ENCODE results near the gene LSM12. TPM values are rescaled to one million over a fixed set of nuclear protein-coding genes. Genes with fewer than 3 reads are reported as not detected.

LSM12 gene
- total RNA-seq, 2 donors from 2014 or later: 24.9 to 30.8 TPM

- H3K36me3 ChIP-seq: peaks cover 3% of the 10 kb centered on the region
- ATAC-seq (ENCODE audit: insufficient number of reproducible peaks, low FRiP score, low read depth): no peak
- no peaks in the 10 kb centered on the region for H3K9me3 ChIP-seq
- DNase-seq (ENCODE audit: low spot score): no peak
- no peak overlapping the region for H3K27ac ChIP-seq
- no peak overlapping the region for H3K4me3 ChIP-seq
- TF ChIP-seq, protein P1, sequence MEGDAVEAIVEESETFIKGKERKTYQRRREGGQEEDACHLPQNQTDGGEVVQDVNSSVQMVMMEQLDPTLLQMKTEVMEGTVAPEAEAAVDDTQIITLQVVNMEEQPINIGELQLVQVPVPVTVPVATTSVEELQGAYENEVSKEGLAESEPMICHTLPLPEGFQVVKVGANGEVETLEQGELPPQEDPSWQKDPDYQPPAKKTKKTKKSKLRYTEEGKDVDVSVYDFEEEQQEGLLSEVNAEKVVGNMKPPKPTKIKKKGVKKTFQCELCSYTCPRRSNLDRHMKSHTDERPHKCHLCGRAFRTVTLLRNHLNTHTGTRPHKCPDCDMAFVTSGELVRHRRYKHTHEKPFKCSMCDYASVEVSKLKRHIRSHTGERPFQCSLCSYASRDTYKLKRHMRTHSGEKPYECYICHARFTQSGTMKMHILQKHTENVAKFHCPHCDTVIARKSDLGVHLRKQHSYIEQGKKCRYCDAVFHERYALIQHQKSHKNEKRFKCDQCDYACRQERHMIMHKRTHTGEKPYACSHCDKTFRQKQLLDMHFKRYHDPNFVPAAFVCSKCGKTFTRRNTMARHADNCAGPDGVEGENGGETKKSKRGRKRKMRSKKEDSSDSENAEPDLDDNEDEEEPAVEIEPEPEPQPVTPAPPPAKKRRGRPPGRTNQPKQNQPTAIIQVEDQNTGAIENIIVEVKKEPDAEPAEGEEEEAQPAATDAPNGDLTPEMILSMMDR (IDR thresholded peaks at IDR 0.05): no peak
- peaks cover 14 to 18% of the 10 kb centered on the region in 2 donors for H3K4me1 ChIP-seq (ENCODE audit: control insufficient read depth in 1 of 2, low read depth in 2 of 2)
- H3K27me3 ChIP-seq (replicated peaks; ENCODE audit: insufficient read depth): no peaks in the 10 kb centered on the region
These were observed 53.6 kb downstream of the LSM12 start for GRCh38 chr17:44012874-44013273.

DNA sequence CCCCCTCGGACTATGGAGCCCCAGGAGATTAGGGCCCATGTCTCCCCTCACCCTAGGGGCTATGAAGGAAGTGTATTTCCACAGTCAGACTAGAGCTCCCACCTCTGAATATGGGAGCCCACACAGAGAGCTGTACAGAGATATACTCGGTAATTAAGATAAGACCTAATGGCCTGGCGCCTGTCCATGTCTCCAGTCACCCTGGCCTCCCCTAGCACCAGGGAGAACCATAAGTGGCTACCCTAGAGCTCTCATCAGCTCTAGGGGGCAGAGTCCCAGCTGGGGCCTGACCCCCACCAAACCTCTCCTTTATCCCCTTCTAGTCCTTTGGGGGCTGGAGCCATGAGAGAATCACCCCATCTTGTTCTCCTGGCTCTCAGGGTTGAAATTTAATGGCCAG, 54.1 kb downstream of the LSM12 start:
- peaks cover 3% of the 10 kb centered on the region for H3K36me3 ChIP-seq
- TF ChIP-seq, protein P1 (IDR thresholded peaks at IDR 0.05): no peak
- no peaks in the 10 kb centered on the region for H3K9me3 ChIP-seq
- no peak overlapping the region for H3K27ac ChIP-seq
- H3K4me3 ChIP-seq: no peak overlapping the region
- ATAC-seq (ENCODE audit: insufficient number of reproducible peaks, low FRiP score, low read depth) (no peak), DNase-seq (ENCODE audit: low spot score) (no peak)
- H3K27me3 ChIP-seq (replicated peaks; ENCODE audit: insufficient read depth): no peaks in the 10 kb centered on the region
- peaks cover 19 to 23% of the 10 kb centered on the region in 2 donors for H3K4me1 ChIP-seq (ENCODE audit: control insufficient read depth in 1 of 2, low read depth in 2 of 2)

DNA sequence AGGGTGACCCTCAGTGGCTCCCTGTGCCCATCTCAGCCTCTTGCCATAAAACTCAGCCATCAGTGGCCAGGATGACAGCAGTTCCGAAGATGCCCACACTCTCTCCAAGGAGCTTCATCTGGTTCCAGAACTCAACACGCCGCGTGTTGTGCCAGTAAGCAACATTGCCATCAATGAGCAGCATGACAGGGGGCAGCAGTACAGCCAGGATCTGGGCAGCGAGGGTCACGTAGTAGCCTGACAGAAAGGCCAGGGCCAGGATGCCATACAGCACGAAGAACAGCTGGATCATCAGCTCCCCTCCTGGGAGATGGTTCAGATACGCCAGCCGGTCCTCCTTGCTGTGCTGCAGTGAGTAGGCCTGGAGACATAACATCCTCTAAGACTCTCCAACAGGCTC, 54.6 kb downstream of the LSM12 start:
- peaks cover 3% of the 10 kb centered on the region for H3K36me3 ChIP-seq
- H3K27me3 ChIP-seq (replicated peaks; ENCODE audit: insufficient read depth): no peaks in the 10 kb centered on the region
- ATAC-seq (ENCODE audit: insufficient number of reproducible peaks, low FRiP score, low read depth): no peak
- no peak for DNase-seq (ENCODE audit: low spot score)
- peaks cover 21 to 28% of the 10 kb centered on the region in 2 donors for H3K4me1 ChIP-seq (ENCODE audit: control insufficient read depth in 1 of 2, low read depth in 2 of 2)
- TF ChIP-seq, protein P1 (IDR thresholded peaks at IDR 0.05): no peak
- H3K4me3 ChIP-seq: no peak overlapping the region
- H3K9me3 ChIP-seq: no peaks in the 10 kb centered on the region
- no peak overlapping the region for H3K27ac ChIP-seq

DNA sequence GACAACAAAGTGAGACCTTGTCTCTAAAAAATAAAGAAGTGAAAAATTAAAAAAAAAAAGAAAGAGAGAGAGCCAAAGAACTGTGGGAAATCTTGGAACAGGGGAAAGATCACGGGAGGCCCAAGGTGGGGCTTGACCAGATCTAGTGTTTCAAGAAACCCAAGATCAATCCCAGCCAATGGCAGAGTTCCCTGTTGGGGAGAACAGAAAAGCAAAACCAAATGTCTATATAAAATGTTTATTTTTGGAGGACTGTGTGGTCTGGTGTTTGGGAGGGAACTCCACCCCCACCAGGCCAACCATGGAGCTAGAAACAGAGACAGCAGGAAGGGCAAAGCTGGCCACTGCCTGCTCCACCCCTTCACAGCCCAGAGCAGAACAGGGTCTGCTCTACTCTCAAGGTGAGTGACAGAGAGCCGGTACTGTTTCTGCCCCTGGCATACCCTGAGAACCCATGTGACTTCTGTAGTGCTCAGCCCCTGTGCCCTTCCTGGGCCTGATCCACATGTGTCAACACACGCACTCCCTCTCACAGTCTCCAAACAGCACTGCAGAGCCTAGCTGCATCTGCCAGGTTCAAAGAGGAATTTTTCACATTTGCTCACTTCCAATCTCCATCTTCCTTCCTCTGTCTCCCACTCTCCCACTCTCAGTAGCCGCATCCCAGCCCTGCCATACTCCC, 55.4 kb downstream of the LSM12 start:
- Histone ChIP-seq H3K4me3 (no peak overlapping the region), H3K9me3 (no peaks in the 10 kb centered on the region), H3K4me1 (ENCODE audit: control insufficient read depth in 1 of 2, low read depth in 2 of 2) (peaks cover 25 to 33% of the 10 kb centered on the region in 2 donors), H3K36me3 (peaks cover 3% of the 10 kb centered on the region), H3K27me3 (replicated peaks; ENCODE audit: insufficient read depth) (no peaks in the 10 kb centered on the region), H3K27ac (no peak overlapping the region)
- ATAC-seq (ENCODE audit: insufficient number of reproducible peaks, low FRiP score, low read depth) (no peak), DNase-seq (ENCODE audit: low spot score) (no peak)
- TF ChIP-seq, protein P1 (IDR thresholded peaks at IDR 0.05): no peak

- no peaks in the 10 kb centered on the region for H3K9me3 ChIP-seq
- DNase-seq (ENCODE audit: low spot score) (no peak), ATAC-seq (ENCODE audit: insufficient number of reproducible peaks, low FRiP score, low read depth) (no peak)
- H3K27me3 ChIP-seq (replicated peaks; ENCODE audit: insufficient read depth): peaks cover 5% of the 10 kb centered on the region
- TF ChIP-seq, protein P1 (IDR thresholded peaks at IDR 0.05): no peak
- peak overlapping the region; percentile 90 for H3K4me3 ChIP-seq
- H3K36me3 ChIP-seq: peaks cover 3% of the 10 kb centered on the region
- no peak overlapping the region for H3K27ac ChIP-seq
- peaks cover 26 to 38% of the 10 kb centered on the region in 2 donors for H3K4me1 ChIP-seq (ENCODE audit: control insufficient read depth in 1 of 2, low read depth in 2 of 2)
These were observed 58.1 kb downstream of the LSM12 start for GRCh38 chr17:44008205-44008909.
